ENCODE measurements around the gene SMU1. TPM values are rescaled to one million over a fixed set of nuclear protein-coding genes. Genes with fewer than 3 reads are reported as not detected.

The SMU1 gene
- total RNA-seq, 1 experiment from 2014 or later, result 14.5 TPM

DNA sequence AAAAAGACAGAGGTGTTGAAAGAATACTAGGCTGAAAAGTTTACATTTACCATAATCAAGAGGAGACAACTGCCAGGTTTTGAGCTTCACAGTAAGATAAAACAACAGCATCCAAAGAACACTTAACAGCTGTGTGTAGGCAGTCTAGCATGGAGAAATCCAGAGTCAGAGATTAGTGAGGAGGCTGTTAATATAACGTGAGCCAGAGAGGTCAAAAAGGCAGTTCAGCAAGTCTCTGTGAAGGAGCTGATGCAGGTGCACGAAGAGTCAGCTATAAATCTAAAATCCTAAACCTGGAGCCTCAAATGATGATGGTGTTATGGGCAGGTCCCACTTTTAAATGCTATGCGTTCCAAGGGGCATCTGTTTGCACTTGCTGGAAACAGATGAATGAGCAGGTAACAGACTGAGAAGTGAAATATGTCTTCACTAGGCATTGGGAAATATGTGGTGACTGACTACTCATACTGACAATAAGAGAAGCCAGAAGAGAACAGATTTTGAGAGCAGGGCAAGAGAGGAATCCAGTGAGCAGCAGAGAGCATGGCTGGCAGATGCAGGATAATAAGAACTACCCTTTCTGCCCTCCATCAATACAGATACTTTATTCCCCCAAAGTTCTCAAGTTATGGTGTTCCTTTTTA lies 83.8 kb downstream of the SMU1 start:
- H3K36me3 ChIP-seq (ENCODE audit: low read depth), result no peaks in the 10 kb centered on the region; the same call in 1 of the 2 replicates
- no peak for DNase-seq
- POLR2A ChIA-PET (ENCODE audit: unreplicated experiment), result no interaction called here
- no peaks in the 10 kb centered on the region for H3K4me1 ChIP-seq (replicated peaks; ENCODE audit: insufficient read depth)
- no peaks in the 10 kb centered on the region for H3F3A ChIP-seq (ENCODE audit: insufficient read depth, low read depth)
- TF ChIP-seq, protein P1, sequence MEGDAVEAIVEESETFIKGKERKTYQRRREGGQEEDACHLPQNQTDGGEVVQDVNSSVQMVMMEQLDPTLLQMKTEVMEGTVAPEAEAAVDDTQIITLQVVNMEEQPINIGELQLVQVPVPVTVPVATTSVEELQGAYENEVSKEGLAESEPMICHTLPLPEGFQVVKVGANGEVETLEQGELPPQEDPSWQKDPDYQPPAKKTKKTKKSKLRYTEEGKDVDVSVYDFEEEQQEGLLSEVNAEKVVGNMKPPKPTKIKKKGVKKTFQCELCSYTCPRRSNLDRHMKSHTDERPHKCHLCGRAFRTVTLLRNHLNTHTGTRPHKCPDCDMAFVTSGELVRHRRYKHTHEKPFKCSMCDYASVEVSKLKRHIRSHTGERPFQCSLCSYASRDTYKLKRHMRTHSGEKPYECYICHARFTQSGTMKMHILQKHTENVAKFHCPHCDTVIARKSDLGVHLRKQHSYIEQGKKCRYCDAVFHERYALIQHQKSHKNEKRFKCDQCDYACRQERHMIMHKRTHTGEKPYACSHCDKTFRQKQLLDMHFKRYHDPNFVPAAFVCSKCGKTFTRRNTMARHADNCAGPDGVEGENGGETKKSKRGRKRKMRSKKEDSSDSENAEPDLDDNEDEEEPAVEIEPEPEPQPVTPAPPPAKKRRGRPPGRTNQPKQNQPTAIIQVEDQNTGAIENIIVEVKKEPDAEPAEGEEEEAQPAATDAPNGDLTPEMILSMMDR (conservative IDR thresholded peaks at IDR 0.05), result no peak
- no peak for TF ChIP-seq EZH2 (IDR thresholded peaks at IDR 0.05; ENCODE audit: low read depth)
- no peaks in the 10 kb centered on the region for H3K9me2 ChIP-seq (ENCODE audit: insufficient read depth)
- no peak overlapping the region for H3K4me3 ChIP-seq
- H3K79me2 ChIP-seq (ENCODE audit: low read depth), result no peaks in the 10 kb centered on the region; the same call in 1 of the 2 replicates
- H3K4me2 ChIP-seq, result no peak overlapping the region
- no peaks in the 10 kb centered on the region for H3K27me3 ChIP-seq (ENCODE audit: insufficient read depth, low read depth)
- H4K20me1 ChIP-seq (ENCODE audit: insufficient read depth), result no peaks in the 10 kb centered on the region
- BruUV-seq (replicated peaks), result no TSS peak
- H2AFZ ChIP-seq, result no peak overlapping the region
- H3K27ac ChIP-seq, result no peak overlapping the region
- no peaks in the 10 kb centered on the region for H3K9me3 ChIP-seq (ENCODE audit: insufficient read depth, low read depth)
- CTCF ChIA-PET, result no interaction called here
- intact Hi-C loops (cut with micrococcal nuclease; ENCODE audit: unreplicated experiment), result no loop called here

DNA sequence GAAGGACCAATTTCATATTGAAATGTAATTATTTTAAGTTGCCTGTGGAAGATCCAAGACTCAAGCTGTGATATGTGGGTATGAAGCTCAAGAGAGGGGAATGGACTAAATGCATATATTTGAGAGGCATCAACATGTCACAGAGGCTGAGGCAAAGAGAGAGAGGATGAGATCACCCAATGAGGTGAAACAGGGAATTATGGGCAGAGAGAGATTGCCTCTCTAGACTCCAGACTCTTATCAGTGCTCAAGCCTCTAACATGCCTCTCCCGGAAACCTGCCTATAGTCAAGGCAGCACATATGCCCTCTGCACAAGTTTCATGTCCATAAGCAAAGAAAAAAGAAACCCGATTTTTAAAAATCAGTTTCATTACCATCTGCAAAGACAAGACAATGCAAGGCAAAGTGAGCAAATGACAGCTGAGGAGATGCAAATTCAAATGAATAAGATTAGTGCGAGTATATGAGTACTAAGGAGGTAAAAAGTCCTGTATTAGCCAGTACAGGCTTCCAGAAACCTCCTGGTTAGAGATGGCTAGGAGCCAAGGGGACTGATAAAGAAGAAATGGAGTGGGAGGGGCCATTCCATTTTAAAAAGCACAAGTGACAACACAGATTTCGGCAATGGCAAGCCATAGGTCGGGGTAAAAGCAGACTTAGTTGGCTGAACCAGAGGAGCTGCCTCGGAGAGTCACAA lies 84.4 kb downstream of the SMU1 start:
- H3K9me2 ChIP-seq (ENCODE audit: insufficient read depth), result no peaks in the 10 kb centered on the region
- H3K4me1 ChIP-seq (replicated peaks; ENCODE audit: insufficient read depth), result no peaks in the 10 kb centered on the region
- no peaks in the 10 kb centered on the region for H3K27me3 ChIP-seq (ENCODE audit: insufficient read depth, low read depth)
- no peaks in the 10 kb centered on the region for H4K20me1 ChIP-seq (ENCODE audit: insufficient read depth)
- no peak overlapping the region for H3K4me2 ChIP-seq
- no peak overlapping the region for H2AFZ ChIP-seq
- no peak for TF ChIP-seq EZH2 (IDR thresholded peaks at IDR 0.05; ENCODE audit: low read depth)
- TF ChIP-seq, protein P1 (conservative IDR thresholded peaks at IDR 0.05), result no peak
- H3K4me3 ChIP-seq, result no peak overlapping the region
- H3K27ac ChIP-seq, result no peak overlapping the region
- no TSS peak for BruUV-seq (replicated peaks)
- H3K9me3 ChIP-seq (ENCODE audit: insufficient read depth, low read depth), result no peaks in the 10 kb centered on the region
- DNase-seq, result no peak
- no peaks in the 10 kb centered on the region; the same call in 1 of the 2 replicates for H3K36me3 ChIP-seq (ENCODE audit: low read depth)
- ChIA-PET CTCF (interaction anchor here (0.7 kb wide), 1 partner anchor 20 kb away, joined by 6 read pairs; no protein-coding TSS in a partner anchor), POLR2A (ENCODE audit: unreplicated experiment) (no interaction called here)
- H3F3A ChIP-seq (ENCODE audit: insufficient read depth, low read depth), result no peaks in the 10 kb centered on the region
- intact Hi-C loops (cut with micrococcal nuclease; ENCODE audit: unreplicated experiment), result no loop called here
- H3K79me2 ChIP-seq (ENCODE audit: low read depth), result no peaks in the 10 kb centered on the region

Other genes starting within 250 kb of the SMU1 start
- gene APTX, start 75.0 kb downstream of the SMU1 start, total RNA-seq (2021), result 37.3 and 44.3 TPM in 2 replicates
- gene DNAJA1, start 51.4 kb downstream of the SMU1 start, total RNA-seq (2021), result 78.0 and 88.4 TPM in 2 replicates
- gene B4GALT1, start 90.7 kb upstream of the SMU1 start, total RNA-seq (2021), result 75.6 and 87.2 TPM in 2 replicates
- not detected in 2 replicates for gene SPINK4, start 163.5 kb upstream of the SMU1 start, total RNA-seq (2021)
- gene BAG1, start 188.0 kb upstream of the SMU1 start, total RNA-seq (2021), result 21.9 and 35.5 TPM in 2 replicates
- gene CHMP5, start 188.4 kb upstream of the SMU1 start, total RNA-seq (2021), result 63.0 and 78.2 TPM in 2 replicates
- gene NFX1, start 213.8 kb upstream of the SMU1 start, total RNA-seq (2021), result 14.9 and 15.0 TPM in 2 replicates

All from PC-9 (cell line).